Thoracic aorta (tissue), 2 donors: Measurements from ENCODE around the gene PIGBOS1. TPM values are rescaled to one million over a fixed set of nuclear protein-coding genes. Genes with fewer than 3 reads are reported as not detected.
A peak's percentile ranks its signal among the peaks of the same experiment; 100 is the strongest.
"Not testable (repeated sequence)": the region's sequence is repeated elsewhere in the genome, so short reads cannot be mapped to it uniquely, and the experiment has no call there.

Source experiments
- ATAC-seq: fragments of 150-250 bp; one replicate; pipeline ENCODE4 v1.8.0; 2017; ENCODE audit warnings: low read depth; ENCODE audit not compliant: insufficient number of reproducible peaks, low FRiP score
- DNase-seq: peaks from one replicate; pipeline ENCODE4 v3.0.0-alpha.2; 2020; ENCODE audit warnings: low spot score
- H3K27ac ChIP-seq, 2 donors: fragments of 200-600 bp; sonication (generic); 1 replicate in 1 of 2; 2 replicates in 1 of 2; pipeline ENCODE4 v1.5.1; 2016; ENCODE audit warnings: mild to moderate bottlenecking in 2 of 2, moderate library complexity in 2 of 2
- H3K27me3 ChIP-seq: fragments of 200-600 bp; sonication (generic); replicated peaks from 2 replicates; pipeline ENCODE4 v1.6.0; 2016; ENCODE audit warnings: mild to moderate bottlenecking; ENCODE audit not compliant: insufficient read depth
- H3K36me3 ChIP-seq: fragments of 200-600 bp; sonication (generic); one replicate; pipeline ENCODE4 v1.5.1; 2016
- H3K4me1 ChIP-seq, 2 donors: fragments of 200-600 bp; sonication (generic); 1 replicate in 1 of 2; 2 replicates in 1 of 2; pipeline versions ENCODE4 v1.5.1 to v1.6.0; 2016; ENCODE audit warnings: low read depth in 2 of 2, mild to moderate bottlenecking in 1 of 2; ENCODE audit not compliant: control insufficient read depth in 1 of 2
- H3K4me3 ChIP-seq: fragments of 200-600 bp; sonication (generic); 2 replicates; pipeline ENCODE4 v1.5.1; 2016; ENCODE audit warnings: mild to moderate bottlenecking
- H3K9me3 ChIP-seq: fragments of 200-600 bp; sonication (generic); 2 replicates; pipeline ENCODE4 v1.5.1; 2016
- total RNA-seq, 2 donors: library from RNA; depleted of rRNA; stranded (reverse); fragments of >200 nt; gene quantifications; one replicate each; pipeline versions ENCODE4 v1.1.0 to v1.2.3, GENCODE V29; 2016
- TF ChIP-seq, protein P1 (sequence below): fragments of 200-600 bp; sonication (generic); IDR thresholded peaks from one replicate; pipeline ENCODE4 v1.5.1; 2019; ENCODE audit warnings: antibody characterized with exemption

Gene PIGBOS1
- total RNA-seq, 2 donors from 2014 or later: 5.8 to 20.2 TPM

DNA sequence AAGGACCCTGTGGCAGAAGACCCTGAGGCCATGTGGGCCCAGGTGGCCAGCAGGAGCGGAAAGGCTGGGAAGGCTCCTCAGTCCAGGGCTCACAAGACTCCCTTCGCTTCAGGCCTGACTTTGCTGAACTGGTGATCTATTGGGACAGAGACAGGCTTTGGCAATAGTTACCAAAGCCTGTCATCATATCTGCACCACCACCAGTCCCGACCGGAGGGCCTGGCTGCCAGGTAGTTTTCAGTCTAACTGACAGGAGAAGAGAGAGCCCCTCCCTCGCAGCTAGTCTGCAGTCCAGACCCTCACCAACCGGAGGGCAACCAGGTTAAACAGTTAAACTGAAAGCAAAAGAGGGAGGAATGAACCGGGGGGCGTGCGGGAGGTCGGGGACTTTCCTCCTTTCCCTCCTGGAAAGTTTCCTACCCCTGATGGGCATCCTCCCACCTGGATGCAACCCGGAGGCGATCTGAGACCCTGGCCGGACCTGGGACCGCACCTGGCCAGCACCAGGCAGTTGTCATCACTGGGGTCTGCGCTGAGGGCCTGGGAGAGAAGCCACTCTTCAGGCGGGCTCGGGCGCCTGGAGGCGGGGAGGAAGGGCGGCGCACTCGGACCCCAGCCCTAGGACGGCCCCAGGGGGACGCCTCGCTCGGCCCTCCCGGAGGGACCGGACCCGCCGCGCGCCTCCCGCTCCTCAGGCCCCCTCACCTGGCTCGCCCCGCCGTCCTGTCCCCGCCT lies 29.7 kb downstream of the PIGBOS1 start:
- TF ChIP-seq, protein P1, sequence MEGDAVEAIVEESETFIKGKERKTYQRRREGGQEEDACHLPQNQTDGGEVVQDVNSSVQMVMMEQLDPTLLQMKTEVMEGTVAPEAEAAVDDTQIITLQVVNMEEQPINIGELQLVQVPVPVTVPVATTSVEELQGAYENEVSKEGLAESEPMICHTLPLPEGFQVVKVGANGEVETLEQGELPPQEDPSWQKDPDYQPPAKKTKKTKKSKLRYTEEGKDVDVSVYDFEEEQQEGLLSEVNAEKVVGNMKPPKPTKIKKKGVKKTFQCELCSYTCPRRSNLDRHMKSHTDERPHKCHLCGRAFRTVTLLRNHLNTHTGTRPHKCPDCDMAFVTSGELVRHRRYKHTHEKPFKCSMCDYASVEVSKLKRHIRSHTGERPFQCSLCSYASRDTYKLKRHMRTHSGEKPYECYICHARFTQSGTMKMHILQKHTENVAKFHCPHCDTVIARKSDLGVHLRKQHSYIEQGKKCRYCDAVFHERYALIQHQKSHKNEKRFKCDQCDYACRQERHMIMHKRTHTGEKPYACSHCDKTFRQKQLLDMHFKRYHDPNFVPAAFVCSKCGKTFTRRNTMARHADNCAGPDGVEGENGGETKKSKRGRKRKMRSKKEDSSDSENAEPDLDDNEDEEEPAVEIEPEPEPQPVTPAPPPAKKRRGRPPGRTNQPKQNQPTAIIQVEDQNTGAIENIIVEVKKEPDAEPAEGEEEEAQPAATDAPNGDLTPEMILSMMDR: no peak
- Histone ChIP-seq H3K9me3 (no peaks in the 10 kb centered on the region), H3K4me1 (peaks cover 8 to 38% of the 10 kb centered on the region in 2 donors), H3K36me3 (no peaks in the 10 kb centered on the region), H3K27me3 (no peaks in the 10 kb centered on the region), H3K4me3 (peak overlapping the region; percentile 96), H3K27ac (peak overlapping the region; percentile 97 to 98)
- no peak for ATAC-seq
- DNase-seq: no peak

DNA sequence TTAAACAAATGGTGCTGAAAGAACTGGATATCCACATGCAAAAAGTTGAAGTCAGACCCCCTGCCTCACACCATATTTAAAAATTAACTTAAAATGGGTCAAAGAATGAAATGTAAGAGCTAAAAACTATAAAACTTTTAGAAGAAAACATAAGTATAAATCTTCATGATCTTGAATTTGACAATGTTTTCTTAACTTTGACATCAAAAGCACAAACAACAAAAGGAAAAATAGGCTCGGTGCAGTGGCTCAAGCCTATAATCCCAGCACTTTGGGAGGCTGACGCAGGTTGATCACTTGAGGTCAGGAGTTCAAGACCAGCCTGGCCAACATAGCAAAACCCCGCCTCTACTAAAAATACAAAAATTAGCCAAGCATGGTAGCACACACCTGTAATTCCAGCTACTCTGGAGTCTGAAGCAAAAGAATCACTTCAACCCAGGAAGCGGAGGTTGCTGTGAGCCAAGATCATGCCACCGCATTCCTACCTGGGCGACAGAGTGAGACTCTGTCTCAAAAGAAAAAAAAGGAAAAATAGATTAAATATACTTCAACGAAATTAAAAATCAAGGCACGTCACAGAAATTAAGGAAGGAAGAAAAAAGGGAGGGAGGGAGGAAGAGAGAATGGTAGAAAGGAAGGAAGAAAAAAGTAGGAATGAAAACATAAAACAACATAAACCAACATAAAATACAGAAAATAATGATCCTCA lies 30.8 kb downstream of the PIGBOS1 start:
- no peaks in the 10 kb centered on the region for H3K9me3 ChIP-seq
- TF ChIP-seq, protein P1: no peak
- no peaks in the 10 kb centered on the region for H3K27me3 ChIP-seq
- H3K36me3 ChIP-seq: no peaks in the 10 kb centered on the region
- H3K4me3 ChIP-seq: peak overlapping the region; percentile 96
- peak overlapping the region; percentile 97 to 98 for H3K27ac ChIP-seq
- peaks cover 8 to 45% of the 10 kb centered on the region in 2 donors for H3K4me1 ChIP-seq
- no peak for ATAC-seq
- DNase-seq: no peak

DNA sequence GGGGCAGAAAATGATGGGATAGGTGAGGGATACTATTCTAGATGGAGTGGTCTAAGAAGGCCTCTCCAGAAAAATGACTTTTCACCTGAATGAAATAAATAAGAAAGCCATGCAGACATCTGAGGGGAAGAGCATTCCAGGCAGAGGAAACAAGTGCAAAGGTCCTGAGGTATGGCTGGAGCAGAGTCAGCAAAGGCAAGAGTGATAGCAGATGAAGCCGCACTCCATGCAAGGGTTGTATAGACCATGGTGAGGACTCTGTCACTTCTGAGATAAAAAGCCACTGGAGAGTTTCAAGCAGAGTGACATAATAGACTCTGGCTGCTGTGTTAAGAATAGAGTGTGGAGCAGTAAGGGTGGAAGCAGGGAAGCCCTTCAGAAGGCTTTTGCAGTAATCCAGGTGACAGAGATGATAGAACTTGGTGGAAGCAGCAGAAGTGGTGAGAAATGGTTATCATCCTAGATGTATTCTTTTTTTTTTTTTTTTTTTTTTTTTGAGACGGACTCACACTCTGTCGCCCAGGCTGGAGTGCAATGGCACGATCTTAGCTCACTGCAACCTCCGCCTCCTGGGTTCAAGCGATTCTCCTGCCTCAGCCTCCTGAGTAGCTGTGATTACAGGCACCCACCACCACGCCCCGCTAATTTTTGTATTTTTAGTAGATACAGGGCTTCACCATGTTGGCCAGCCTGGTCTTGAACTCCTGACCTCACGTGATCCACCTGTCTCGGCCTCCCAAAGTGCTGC lies 32.3 kb downstream of the PIGBOS1 start:
- not testable (repeated sequence) for H3K9me3 ChIP-seq, H3K36me3 ChIP-seq, H3K27me3 ChIP-seq, DNase-seq, ATAC-seq, H3K4me3 ChIP-seq
- Histone ChIP-seq H3K4me1 (peaks cover 21 to 61% of the 10 kb centered on the region in 2 donors), H3K27ac (peak overlapping the region in 1 of 2 donors; percentile 9)

DNA sequence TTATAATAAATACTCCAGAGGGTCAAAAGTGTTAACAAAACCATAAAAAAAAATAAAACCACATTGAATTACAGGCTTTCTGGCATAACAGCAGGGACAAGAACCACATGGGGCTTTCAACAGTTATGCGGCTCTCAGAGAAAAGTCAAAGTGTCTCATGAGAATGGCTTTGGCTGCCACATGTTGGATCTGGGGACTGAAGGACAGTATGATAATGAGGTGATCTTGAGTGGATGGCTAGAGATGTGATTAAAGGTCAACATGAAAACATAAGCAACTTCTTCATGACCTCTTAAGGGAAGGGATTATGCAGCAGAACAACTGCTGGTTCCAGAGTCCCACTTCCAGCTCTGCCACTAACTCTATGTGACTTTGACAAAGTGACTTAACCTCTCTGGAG lies 34.5 kb downstream of the PIGBOS1 start:
- ATAC-seq: no peak
- TF ChIP-seq, protein P1: no peak
- DNase-seq: no peak
- no peak overlapping the region for H3K4me3 ChIP-seq
- no peaks in the 10 kb centered on the region for H3K27me3 ChIP-seq
- H3K36me3 ChIP-seq: no peaks in the 10 kb centered on the region
- no peaks in the 10 kb centered on the region for H3K9me3 ChIP-seq
- no peak overlapping the region for H3K27ac ChIP-seq
- H3K4me1 ChIP-seq: peaks cover 21 to 62% of the 10 kb centered on the region in 2 donors

DNA sequence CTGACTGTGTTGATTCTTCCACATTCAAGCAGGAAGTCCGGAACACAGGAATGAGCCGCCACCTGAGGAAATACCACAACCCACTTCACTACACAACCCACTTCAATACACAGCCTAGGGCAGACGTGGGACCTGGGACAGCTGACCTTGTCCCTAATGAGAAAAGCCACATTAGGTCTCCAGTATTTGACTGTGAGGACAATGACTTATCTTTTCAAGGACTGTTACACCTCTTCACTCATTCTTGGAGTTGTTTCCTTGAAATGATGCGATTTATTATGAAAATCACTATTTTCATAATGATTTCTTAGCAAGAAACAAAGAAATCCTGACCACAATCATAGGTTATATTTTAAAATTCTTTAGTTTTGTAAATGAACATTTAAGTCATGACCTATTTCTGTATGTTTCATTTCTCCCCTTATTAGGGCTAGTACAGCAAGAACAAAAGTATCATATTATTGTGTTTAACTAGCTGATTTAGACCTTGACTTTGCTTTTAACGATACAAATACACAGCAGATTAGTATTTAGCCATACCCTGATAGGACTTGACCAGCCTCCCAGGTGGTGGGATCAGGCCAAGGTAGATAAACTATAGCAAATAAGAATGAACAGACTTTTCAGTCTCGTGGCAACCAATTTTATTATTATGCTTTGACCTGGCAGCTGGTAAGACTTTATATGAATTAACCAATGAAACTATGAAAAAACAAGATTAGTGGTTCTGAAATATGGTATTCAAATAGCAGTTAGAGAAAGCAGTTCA lies 35.4 kb downstream of the PIGBOS1 start:
- DNase-seq: no peak
- ATAC-seq: no peak
- H3K36me3 ChIP-seq: no peaks in the 10 kb centered on the region
- H3K9me3 ChIP-seq: no peaks in the 10 kb centered on the region
- no peaks in the 10 kb centered on the region for H3K27me3 ChIP-seq
- H3K4me3 ChIP-seq: no peak overlapping the region
- TF ChIP-seq, protein P1: no peak
- H3K4me1 ChIP-seq: peaks cover 21 to 59% of the 10 kb centered on the region in 2 donors
- H3K27ac ChIP-seq: peak overlapping the region in 1 of 2 donors; percentile 70
